Measurements from ENCODE around the gene SMC6.

Gene SMC6

DNA sequence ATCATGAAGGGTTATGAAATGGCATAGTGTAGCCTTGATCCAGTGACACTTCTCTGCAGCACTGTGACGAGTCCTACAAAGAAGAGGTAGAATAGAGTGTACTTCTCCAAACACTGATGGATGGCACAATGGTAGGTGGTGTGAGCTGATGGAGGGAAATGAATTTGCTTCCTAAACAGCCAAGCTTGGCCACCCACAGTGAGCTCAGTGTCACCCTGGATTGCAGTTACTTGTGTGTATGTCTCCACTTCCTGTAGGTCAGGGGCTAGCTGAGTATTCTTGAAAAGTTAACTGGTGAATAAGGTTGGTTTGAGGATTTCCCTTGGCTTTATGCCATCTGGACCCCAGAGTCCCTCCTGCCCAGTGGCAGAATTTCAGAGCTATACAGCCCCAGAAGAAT lies 137.2 kb downstream of the SMC6 start:
- H3K27ac ChIP-seq, result no peak overlapping the region

DNA sequence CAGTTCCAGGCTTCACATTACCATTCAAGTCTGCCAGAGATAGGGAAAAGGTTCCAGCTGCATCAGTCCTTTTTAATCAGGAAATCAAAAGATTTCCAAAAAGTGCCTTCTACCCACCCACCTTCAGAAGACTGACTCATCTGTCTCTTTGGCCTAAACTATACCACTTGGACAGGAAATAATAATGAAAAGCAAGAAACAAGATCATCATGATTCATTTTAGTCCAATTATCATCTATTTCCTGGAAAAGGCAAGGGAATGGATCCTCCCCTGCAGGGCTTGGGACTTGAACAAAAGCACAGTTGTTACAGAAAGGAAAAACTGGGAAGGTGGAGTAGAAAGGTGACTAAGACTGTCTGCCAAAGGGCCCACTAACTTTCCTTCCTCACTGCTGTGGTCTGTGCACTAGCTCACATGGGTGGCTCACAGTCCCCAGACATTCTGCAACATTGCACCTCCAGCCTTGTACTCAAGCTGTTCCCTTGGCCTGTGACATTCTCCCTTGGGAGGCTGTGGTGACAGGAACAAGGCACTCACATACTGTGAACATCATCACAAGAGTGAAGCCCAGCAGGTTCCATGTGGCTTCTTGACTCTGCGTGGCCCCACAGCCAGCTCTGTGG lies 137.8 kb downstream of the SMC6 start:
- no peak for DNase-seq (ENCODE audit: low spot score)
- Histone ChIP-seq H3K27ac (no peak overlapping the region), H3K4me3 (no peak overlapping the region)
- TF ChIP-seq CTCF (IDR thresholded peaks at IDR 0.05), result no peak

More for the DNA sequence above, 137.2 kb downstream of the SMC6 start:
- H3K4me3 ChIP-seq, result no peak overlapping the region
- DNase-seq (ENCODE audit: low spot score), result no peak
- no peak for TF ChIP-seq CTCF (IDR thresholded peaks at IDR 0.05)

GRCh38 chr2:17615147-17615546 lies 138.5 kb downstream of the SMC6 start:
- no peak for TF ChIP-seq CTCF (IDR thresholded peaks at IDR 0.05)
- Histone ChIP-seq H3K27ac (no peak overlapping the region), H3K4me3 (no peak overlapping the region)
- no peak for DNase-seq (ENCODE audit: low spot score)

GRCh38 chr2:17614174-17614930 lies 139.3 kb downstream of the SMC6 start:
- no peak for DNase-seq (ENCODE audit: low spot score)
- no peak overlapping the region for H3K27ac ChIP-seq
- H3K4me3 ChIP-seq, result no peak overlapping the region
- no peak for TF ChIP-seq CTCF (IDR thresholded peaks at IDR 0.05)

Measured in coronary artery (tissue), 2 donors.